WTC11 (cell line): Measurements from ENCODE around the gene KRT1. TPM values are rescaled to one million over a fixed set of nuclear protein-coding genes. Genes with fewer than 3 reads are reported as not detected.

Source experiments
- ATAC-seq: fragments of 200-7000 bp; cut with Tn5 transposase; 2 replicates; pipeline ENCODE4 v1.10.0; 2021; ENCODE audit warnings: mild to moderate bottlenecking, moderate library complexity
- CTCF ChIA-PET: fragments of 300-600 bp; sonication (Branson Sonifier 250); formaldehyde crosslinking; loops from one replicate; lab custom pipeline; 2021; ENCODE audit warnings: antibody characterized with exemption; lab: Charles Lee
- POLR2A ChIA-PET: fragments of 350-600 bp; sonication (Branson Sonifier 250); formaldehyde crosslinking; loops from one replicate; lab custom pipeline; 2021; ENCODE audit warnings: antibody characterized with exemption; lab: Charles Lee
- DNase-seq: peaks from one replicate; pipeline ENCODE4 v3.0.0; 2021; ENCODE audit warnings: low spot score
- H3K27ac Mint-ChIP-seq: 2 replicates; pipeline ENCODE4 v1.8.0; 2021; ENCODE audit warnings: mixed read lengths
- H3K27me3 Mint-ChIP-seq: 2 replicates; pipeline ENCODE4 v1.8.0; 2021; ENCODE audit warnings: low read depth, mild to moderate bottlenecking, moderate library complexity, mixed read lengths
- H3K36me3 Mint-ChIP-seq: 2 replicates; pipeline ENCODE4 v1.8.0; 2021; ENCODE audit warnings: mixed read lengths
- H3K4me1 Mint-ChIP-seq: 2 replicates; pipeline ENCODE4 v1.8.0; 2022; ENCODE audit warnings: mixed read lengths
- H3K4me3 Mint-ChIP-seq: 2 replicates; pipeline ENCODE4 v1.8.0; 2021; ENCODE audit warnings: mild to moderate bottlenecking, moderate library complexity, mixed read lengths
- H3K9me3 Mint-ChIP-seq: 2 replicates; pipeline ENCODE4 v1.8.0; 2021; ENCODE audit warnings: mixed read lengths
- ELF4 ChIP-seq: sonication (generic); formaldehyde crosslinking; IDR thresholded peaks from 2 replicates; pipeline ENCODE4 v1.8.1; 2022; ENCODE audit warnings: low read depth, mild to moderate bottlenecking, moderate library complexity, missing genetic modification reagents
- GRHL2 ChIP-seq: fragments of 250-450 bp; sonication (Bioruptor Pico); IDR thresholded peaks from 2 replicates; pipeline ENCODE4 v1.8.0; 2022; ENCODE audit warnings: mild to moderate bottlenecking, moderate library complexity; ENCODE audit not compliant: insufficient replicate concordance, severe bottlenecking
- KAT7 ChIP-seq: sonication (generic); formaldehyde crosslinking; IDR thresholded peaks from 2 replicates; pipeline ENCODE4 v1.8.1; 2023; ENCODE audit warnings: missing genetic modification reagents, mild to moderate bottlenecking, borderline replicate concordance
- NFE2L1 ChIP-seq: sonication (generic); formaldehyde crosslinking; IDR thresholded peaks from 2 replicates; pipeline ENCODE4 v1.8.1; 2023; ENCODE audit warnings: missing genetic modification reagents
- RORB ChIP-seq: fragments of 250-450 bp; sonication (Bioruptor Pico); IDR thresholded peaks from 2 replicates; pipeline ENCODE4 v1.9.0; 2021; ENCODE audit warnings: mild to moderate bottlenecking
- SOX15 ChIP-seq: fragments of 250-450 bp; sonication (Bioruptor Pico); IDR thresholded peaks from 2 replicates; pipeline ENCODE4 v1.9.0; 2021; ENCODE audit warnings: mild to moderate bottlenecking
- TCF7 ChIP-seq: sonication (generic); formaldehyde crosslinking; IDR thresholded peaks from 2 replicates; pipeline ENCODE4 v1.8.0; 2022; ENCODE audit warnings: mild to moderate bottlenecking, low read depth, missing genetic modification reagents, moderate library complexity
- ZNF416 ChIP-seq: fragments of 250-450 bp; sonication (Bioruptor Pico); IDR thresholded peaks from 2 replicates; pipeline ENCODE4 v1.9.0; 2021; ENCODE audit warnings: mild to moderate bottlenecking, inconsistent platforms
- total RNA-seq: library from RNA; stranded (reverse); gene quantifications from 3 replicates; pipeline ENCODE4 v1.2.3, GENCODE V29; 2021
- TF ChIP-seq, protein P1 (sequence below): sonication (generic); formaldehyde crosslinking; IDR thresholded peaks from 2 replicates; pipeline ENCODE4 v1.8.0; 2022; ENCODE audit warnings: mild to moderate bottlenecking, missing genetic modification reagents
- TF ChIP-seq, protein P2 (sequence below): sonication (generic); formaldehyde crosslinking; IDR thresholded peaks from 2 replicates; pipeline ENCODE4 v1.8.1; 2023; ENCODE audit warnings: mild to moderate bottlenecking, missing genetic modification reagents, borderline replicate concordance
- TF ChIP-seq, protein P3 (sequence below): fragments of 250-450 bp; sonication (Bioruptor Pico); IDR thresholded peaks from 2 replicates; pipeline ENCODE4 v1.9.0; 2021; ENCODE audit warnings: mild to moderate bottlenecking, borderline replicate concordance
- TF ChIP-seq, protein P4 (sequence below): sonication (generic); formaldehyde crosslinking; conservative IDR thresholded peaks from 2 replicates; pipeline ENCODE4 v1.8.1; 2022; ENCODE audit warnings: mild to moderate bottlenecking, missing genetic modification reagents

Gene KRT1
- total RNA-seq, 1 experiment from 2014 or later = not detected

DNA sequence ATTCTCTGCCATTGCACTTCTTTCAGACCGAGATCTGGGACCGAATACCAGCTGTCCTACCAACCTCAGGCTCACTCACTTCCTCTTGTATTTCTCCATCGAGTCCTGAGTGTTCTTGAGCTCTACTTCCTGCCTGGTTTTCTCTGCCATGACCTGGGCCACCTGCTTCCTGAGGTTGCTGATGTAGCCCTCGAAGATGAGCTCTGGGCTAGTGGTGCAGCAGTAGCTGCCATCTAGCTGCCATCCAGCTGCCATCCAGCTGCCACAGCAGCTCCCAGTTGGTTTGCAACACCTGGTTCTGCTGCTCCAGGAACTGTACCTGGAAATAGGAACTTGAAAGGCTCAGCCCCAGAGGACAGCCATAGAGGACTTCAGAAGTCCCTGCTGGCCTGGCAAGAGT is 46.8 kb downstream of the KRT1 start:
- DNase-seq (no peak), ATAC-seq (no peak)
- no peak overlapping the region for H3K4me3 Mint-ChIP-seq
- no peak overlapping the region for H3K27ac Mint-ChIP-seq
- H3K36me3 Mint-ChIP-seq = no peaks in the 10 kb centered on the region
- CTCF ChIA-PET = interaction anchor here (0.7 to 2.3 kb wide), 5 partner anchors 9 to 246 kb away, joined by 3 to 10 read pairs (median 4); no protein-coding TSS in a partner anchor
- no peaks in the 10 kb centered on the region for H3K9me3 Mint-ChIP-seq
- no peaks in the 10 kb centered on the region for H3K27me3 Mint-ChIP-seq
- no peak for TF ChIP-seq NFE2L1 (CRISPR knock-in tag)
- TF ChIP-seq, protein P1, sequence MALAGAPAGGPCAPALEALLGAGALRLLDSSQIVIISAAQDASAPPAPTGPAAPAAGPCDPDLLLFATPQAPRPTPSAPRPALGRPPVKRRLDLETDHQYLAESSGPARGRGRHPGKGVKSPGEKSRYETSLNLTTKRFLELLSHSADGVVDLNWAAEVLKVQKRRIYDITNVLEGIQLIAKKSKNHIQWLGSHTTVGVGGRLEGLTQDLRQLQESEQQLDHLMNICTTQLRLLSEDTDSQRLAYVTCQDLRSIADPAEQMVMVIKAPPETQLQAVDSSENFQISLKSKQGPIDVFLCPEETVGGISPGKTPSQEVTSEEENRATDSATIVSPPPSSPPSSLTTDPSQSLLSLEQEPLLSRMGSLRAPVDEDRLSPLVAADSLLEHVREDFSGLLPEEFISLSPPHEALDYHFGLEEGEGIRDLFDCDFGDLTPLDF = no peak
- TF ChIP-seq, protein P2, sequence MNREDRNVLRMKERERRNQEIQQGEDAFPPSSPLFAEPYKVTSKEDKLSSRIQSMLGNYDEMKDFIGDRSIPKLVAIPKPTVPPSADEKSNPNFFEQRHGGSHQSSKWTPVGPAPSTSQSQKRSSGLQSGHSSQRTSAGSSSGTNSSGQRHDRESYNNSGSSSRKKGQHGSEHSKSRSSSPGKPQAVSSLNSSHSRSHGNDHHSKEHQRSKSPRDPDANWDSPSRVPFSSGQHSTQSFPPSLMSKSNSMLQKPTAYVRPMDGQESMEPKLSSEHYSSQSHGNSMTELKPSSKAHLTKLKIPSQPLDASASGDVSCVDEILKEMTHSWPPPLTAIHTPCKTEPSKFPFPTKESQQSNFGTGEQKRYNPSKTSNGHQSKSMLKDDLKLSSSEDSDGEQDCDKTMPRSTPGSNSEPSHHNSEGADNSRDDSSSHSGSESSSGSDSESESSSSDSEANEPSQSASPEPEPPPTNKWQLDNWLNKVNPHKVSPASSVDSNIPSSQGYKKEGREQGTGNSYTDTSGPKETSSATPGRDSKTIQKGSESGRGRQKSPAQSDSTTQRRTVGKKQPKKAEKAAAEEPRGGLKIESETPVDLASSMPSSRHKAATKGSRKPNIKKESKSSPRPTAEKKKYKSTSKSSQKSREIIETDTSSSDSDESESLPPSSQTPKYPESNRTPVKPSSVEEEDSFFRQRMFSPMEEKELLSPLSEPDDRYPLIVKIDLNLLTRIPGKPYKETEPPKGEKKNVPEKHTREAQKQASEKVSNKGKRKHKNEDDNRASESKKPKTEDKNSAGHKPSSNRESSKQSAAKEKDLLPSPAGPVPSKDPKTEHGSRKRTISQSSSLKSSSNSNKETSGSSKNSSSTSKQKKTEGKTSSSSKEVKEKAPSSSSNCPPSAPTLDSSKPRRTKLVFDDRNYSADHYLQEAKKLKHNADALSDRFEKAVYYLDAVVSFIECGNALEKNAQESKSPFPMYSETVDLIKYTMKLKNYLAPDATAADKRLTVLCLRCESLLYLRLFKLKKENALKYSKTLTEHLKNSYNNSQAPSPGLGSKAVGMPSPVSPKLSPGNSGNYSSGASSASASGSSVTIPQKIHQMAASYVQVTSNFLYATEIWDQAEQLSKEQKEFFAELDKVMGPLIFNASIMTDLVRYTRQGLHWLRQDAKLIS (CRISPR knock-in tag) = no peak
- no peak for TF ChIP-seq TCF7 (CRISPR knock-in tag)
- no peak for TF ChIP-seq ELF4
- TF ChIP-seq SOX15 (CRISPR knock-in tag) = no peak
- TF ChIP-seq ZNF416 = no peak
- no peak for TF ChIP-seq RORB (CRISPR knock-in tag)
- TF ChIP-seq, protein P3, sequence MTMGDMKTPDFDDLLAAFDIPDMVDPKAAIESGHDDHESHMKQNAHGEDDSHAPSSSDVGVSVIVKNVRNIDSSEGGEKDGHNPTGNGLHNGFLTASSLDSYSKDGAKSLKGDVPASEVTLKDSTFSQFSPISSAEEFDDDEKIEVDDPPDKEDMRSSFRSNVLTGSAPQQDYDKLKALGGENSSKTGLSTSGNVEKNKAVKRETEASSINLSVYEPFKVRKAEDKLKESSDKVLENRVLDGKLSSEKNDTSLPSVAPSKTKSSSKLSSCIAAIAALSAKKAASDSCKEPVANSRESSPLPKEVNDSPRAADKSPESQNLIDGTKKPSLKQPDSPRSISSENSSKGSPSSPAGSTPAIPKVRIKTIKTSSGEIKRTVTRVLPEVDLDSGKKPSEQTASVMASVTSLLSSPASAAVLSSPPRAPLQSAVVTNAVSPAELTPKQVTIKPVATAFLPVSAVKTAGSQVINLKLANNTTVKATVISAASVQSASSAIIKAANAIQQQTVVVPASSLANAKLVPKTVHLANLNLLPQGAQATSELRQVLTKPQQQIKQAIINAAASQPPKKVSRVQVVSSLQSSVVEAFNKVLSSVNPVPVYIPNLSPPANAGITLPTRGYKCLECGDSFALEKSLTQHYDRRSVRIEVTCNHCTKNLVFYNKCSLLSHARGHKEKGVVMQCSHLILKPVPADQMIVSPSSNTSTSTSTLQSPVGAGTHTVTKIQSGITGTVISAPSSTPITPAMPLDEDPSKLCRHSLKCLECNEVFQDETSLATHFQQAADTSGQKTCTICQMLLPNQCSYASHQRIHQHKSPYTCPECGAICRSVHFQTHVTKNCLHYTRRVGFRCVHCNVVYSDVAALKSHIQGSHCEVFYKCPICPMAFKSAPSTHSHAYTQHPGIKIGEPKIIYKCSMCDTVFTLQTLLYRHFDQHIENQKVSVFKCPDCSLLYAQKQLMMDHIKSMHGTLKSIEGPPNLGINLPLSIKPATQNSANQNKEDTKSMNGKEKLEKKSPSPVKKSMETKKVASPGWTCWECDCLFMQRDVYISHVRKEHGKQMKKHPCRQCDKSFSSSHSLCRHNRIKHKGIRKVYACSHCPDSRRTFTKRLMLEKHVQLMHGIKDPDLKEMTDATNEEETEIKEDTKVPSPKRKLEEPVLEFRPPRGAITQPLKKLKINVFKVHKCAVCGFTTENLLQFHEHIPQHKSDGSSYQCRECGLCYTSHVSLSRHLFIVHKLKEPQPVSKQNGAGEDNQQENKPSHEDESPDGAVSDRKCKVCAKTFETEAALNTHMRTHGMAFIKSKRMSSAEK (CRISPR knock-in tag) = no peak
- no peak for TF ChIP-seq GRHL2 (CRISPR knock-in tag)
- no peak for TF ChIP-seq KAT7 (CRISPR knock-in tag)
- TF ChIP-seq, all 79 proteins: peak for 0
- POLR2A ChIA-PET = interaction anchor here (0.6 kb wide), 1 partner anchor 841 kb away, joined by 3 read pairs; no protein-coding TSS in a partner anchor
- H3K4me1 Mint-ChIP-seq = no peaks in the 10 kb centered on the region

DNA sequence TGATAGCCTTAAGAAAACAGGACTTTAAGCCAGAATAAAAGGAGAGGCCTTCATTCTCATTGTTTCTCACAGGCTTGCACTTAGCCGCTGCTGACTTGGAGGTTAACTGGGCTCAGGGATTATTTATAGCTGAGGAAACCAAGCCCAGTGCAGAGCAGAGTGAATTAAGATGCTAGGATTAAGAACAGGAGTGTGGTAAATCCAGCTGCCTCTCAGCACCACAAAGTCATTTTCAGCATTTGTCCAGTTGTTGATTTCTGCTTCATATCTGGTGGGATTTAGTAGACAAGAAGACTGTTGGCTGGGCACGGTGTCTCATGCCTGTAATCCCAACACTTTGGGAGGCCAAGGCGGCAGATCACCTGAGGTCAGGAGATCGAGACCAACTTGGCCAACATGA is 47.6 kb downstream of the KRT1 start:
- POLR2A ChIA-PET = no interaction called here
- Mint-ChIP-seq H3K9me3 (no peaks in the 10 kb centered on the region), H3K27me3 (no peaks in the 10 kb centered on the region), H3K27ac (no peak overlapping the region), H3K4me1 (no peaks in the 10 kb centered on the region), H3K36me3 (no peaks in the 10 kb centered on the region), H3K4me3 (no peak overlapping the region)
- CTCF ChIA-PET = interaction anchor here (1.6 to 2.3 kb wide), 3 partner anchors 10 to 247 kb away, joined by 4 to 10 read pairs (median 6); no protein-coding TSS in a partner anchor
- TF ChIP-seq, protein P4, sequence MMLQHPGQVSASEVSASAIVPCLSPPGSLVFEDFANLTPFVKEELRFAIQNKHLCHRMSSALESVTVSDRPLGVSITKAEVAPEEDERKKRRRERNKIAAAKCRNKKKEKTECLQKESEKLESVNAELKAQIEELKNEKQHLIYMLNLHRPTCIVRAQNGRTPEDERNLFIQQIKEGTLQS (CRISPR knock-in tag) = no peak
- DNase-seq (no peak), ATAC-seq (no peak)
